ENCODE data around the gene MLN.
A peak's percentile ranks its signal among the peaks of the same experiment; 100 is the strongest.
"Not testable (repeated sequence)": the region's sequence is repeated elsewhere in the genome, so short reads cannot be mapped to it uniquely, and the experiment has no call there.

The MLN gene

GRCh38 chr6:33834401-33835392 lies 30.9 kb upstream of the MLN start:
- no peak for DNase-seq (ENCODE audit: low spot score)

GRCh38 chr6:33833599-33833998 lies 29.8 kb upstream of the MLN start:
- DNase-seq (ENCODE audit: low spot score) = no peak

- DNase-seq (ENCODE audit: low spot score) = not testable (repeated sequence)
Observed at GRCh38 chr6:33832831-33833230, 29.0 kb upstream of the MLN start.

GRCh38 chr6:33831725-33832124 lies 27.9 kb upstream of the MLN start:
- DNase-seq (ENCODE audit: low spot score) = not testable (repeated sequence)

- DNase-seq (ENCODE audit: low spot score) = no peak
Observed at GRCh38 chr6:33830635-33831240, 26.9 kb upstream of the MLN start.

- no peak for DNase-seq (ENCODE audit: low spot score)
Observed at GRCh38 chr6:33828764-33829731, 25.2 kb upstream of the MLN start.

- DNase-seq (ENCODE audit: low spot score) = no peak
Observed at GRCh38 chr6:33828452-33828763, 24.6 kb upstream of the MLN start.

- no peak for DNase-seq (ENCODE audit: low spot score)
Observed at GRCh38 chr6:33827546-33828451, 24.0 kb upstream of the MLN start.

- no peak for DNase-seq (ENCODE audit: low spot score)
Observed at GRCh38 chr6:33826537-33826936, 22.7 kb upstream of the MLN start.

- no peak for DNase-seq (ENCODE audit: low spot score)
Observed at GRCh38 chr6:33824461-33825154, 20.8 kb upstream of the MLN start.

- DNase-seq (ENCODE audit: low spot score) = no peak
Observed at GRCh38 chr6:33823806-33824205, 20.0 kb upstream of the MLN start.

GRCh38 chr6:33822575-33823395 lies 19.0 kb upstream of the MLN start:
- DNase-seq (ENCODE audit: low spot score) = peak; percentile 43

- DNase-seq (ENCODE audit: low spot score) = no peak
Observed at GRCh38 chr6:33820784-33821520, 17.1 kb upstream of the MLN start.

GRCh38 chr6:33820243-33820642 lies 16.4 kb upstream of the MLN start:
- no peak for DNase-seq (ENCODE audit: low spot score)

GRCh38 chr6:33819021-33819420 lies 15.2 kb upstream of the MLN start:
- DNase-seq (ENCODE audit: low spot score) = no peak

GRCh38 chr6:33818293-33818692 lies 14.5 kb upstream of the MLN start:
- no peak for DNase-seq (ENCODE audit: low spot score)

GRCh38 chr6:33817489-33817888 lies 13.7 kb upstream of the MLN start:
- DNase-seq (ENCODE audit: low spot score) = no peak

GRCh38 chr6:33816911-33817310 lies 13.1 kb upstream of the MLN start:
- no peak for DNase-seq (ENCODE audit: low spot score)

- no peak for DNase-seq (ENCODE audit: low spot score)
Observed at GRCh38 chr6:33815854-33816253, 12.1 kb upstream of the MLN start.

Data from GM03348 (cell line).